H1 (cell line): ENCODE data around the gene TAS1R3.

Experiments used
- CEBPB ChIP-seq: IDR thresholded peaks from 2 replicates; pipeline ENCODE4 v1.6.1; 2012; ENCODE audit warnings: low read depth, low read length
- CHD1 ChIP-seq: IDR thresholded peaks from 2 replicates; pipeline ENCODE4 v1.6.1; 2012; ENCODE audit warnings: low read depth, low read length, improper control_type of control experiment
- CTCF ChIP-seq, 3 experiments: IDR thresholded peaks; 1 replicate in 2 of 3; 2 replicates in 1 of 3; pipeline versions ENCODE4 v1.5.1 to v1.6.1; 2011; ENCODE audit warnings: low read length in 3 of 3, mild to moderate bottlenecking in 3 of 3, inconsistent platforms in 2 of 3, low read depth in 1 of 3, moderate library complexity in 1 of 3; ENCODE audit not compliant: insufficient read depth in 1 of 3; ENCODE audit errors: control extremely low read depth in 1 of 3
- EGR1 ChIP-seq: IDR thresholded peaks from 2 replicates; pipeline ENCODE4 v1.6.1; 2011; ENCODE audit warnings: low read depth, low read length, borderline replicate concordance
- EZH2 ChIP-seq: fragments of 200-600 bp; sonication (generic); IDR thresholded peaks from 2 replicates; pipeline ENCODE4 v1.7.1; 2012; ENCODE audit warnings: low read depth, mild to moderate bottlenecking, moderate library complexity, low read length, inconsistent platforms; ENCODE audit not compliant: severe bottlenecking
- GABPA ChIP-seq: IDR thresholded peaks from 2 replicates; pipeline ENCODE4 v1.6.1; 2011; ENCODE audit warnings: mild to moderate bottlenecking, low read length, moderate library complexity, borderline replicate concordance; ENCODE audit not compliant: insufficient read depth
- NRF1 ChIP-seq: IDR thresholded peaks from 2 replicates; pipeline ENCODE4 v1.6.1; 2011; ENCODE audit warnings: mild to moderate bottlenecking, low read depth, low read length, improper control_type of control experiment
- POLR2A ChIP-seq, 2 experiments: IDR thresholded peaks; 1 replicate in 1 of 2; 2 replicates in 1 of 2; pipeline ENCODE4 v1.6.1; 2011; ENCODE audit warnings: low read depth in 2 of 2, low read length in 2 of 2, mild to moderate bottlenecking in 2 of 2; ENCODE audit errors: control extremely low read depth in 1 of 2
- RFX5 ChIP-seq: IDR thresholded peaks from 2 replicates; pipeline ENCODE4 v1.6.1; 2011; ENCODE audit warnings: low read depth, low read length, improper control_type of control experiment, borderline replicate concordance
- TEAD4 ChIP-seq: IDR thresholded peaks from 2 replicates; pipeline ENCODE4 v1.6.1; 2012; ENCODE audit warnings: low read depth, low read length, inconsistent platforms, mixed read lengths
- TF ChIP-seq, protein P1 (sequence below): fragments of 300-600 bp; sonication (generic); IDR thresholded peaks from 2 replicates; pipeline ENCODE4 v1.7.1; 2012; ENCODE audit warnings: low read length, moderate library complexity, mild to moderate bottlenecking, inconsistent platforms; ENCODE audit not compliant: insufficient replicate concordance

DNA sequence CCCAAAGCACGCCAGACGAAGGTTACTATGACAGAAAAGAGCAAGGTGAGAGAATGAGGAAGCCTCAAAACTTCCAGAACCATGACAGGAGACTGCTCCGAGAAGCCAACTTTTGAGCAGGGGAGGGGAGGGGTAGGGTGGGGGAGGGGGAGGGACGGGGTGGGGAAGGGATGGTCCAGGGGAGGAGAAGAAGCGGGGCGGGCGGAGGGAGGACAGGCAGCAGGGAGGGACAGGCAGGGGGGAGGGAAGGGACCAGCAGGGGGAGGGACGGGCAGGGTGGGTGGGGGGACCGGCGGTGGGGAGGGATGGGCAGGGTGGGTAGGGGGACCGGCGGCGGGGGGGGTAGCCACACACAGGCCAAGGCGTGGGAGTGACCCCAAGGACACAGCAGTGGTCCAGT lies 8.7 kb upstream of the TAS1R3 start:
- no peak for TF ChIP-seq NRF1
- no peak for TF ChIP-seq TEAD4
- TF ChIP-seq, protein P1, sequence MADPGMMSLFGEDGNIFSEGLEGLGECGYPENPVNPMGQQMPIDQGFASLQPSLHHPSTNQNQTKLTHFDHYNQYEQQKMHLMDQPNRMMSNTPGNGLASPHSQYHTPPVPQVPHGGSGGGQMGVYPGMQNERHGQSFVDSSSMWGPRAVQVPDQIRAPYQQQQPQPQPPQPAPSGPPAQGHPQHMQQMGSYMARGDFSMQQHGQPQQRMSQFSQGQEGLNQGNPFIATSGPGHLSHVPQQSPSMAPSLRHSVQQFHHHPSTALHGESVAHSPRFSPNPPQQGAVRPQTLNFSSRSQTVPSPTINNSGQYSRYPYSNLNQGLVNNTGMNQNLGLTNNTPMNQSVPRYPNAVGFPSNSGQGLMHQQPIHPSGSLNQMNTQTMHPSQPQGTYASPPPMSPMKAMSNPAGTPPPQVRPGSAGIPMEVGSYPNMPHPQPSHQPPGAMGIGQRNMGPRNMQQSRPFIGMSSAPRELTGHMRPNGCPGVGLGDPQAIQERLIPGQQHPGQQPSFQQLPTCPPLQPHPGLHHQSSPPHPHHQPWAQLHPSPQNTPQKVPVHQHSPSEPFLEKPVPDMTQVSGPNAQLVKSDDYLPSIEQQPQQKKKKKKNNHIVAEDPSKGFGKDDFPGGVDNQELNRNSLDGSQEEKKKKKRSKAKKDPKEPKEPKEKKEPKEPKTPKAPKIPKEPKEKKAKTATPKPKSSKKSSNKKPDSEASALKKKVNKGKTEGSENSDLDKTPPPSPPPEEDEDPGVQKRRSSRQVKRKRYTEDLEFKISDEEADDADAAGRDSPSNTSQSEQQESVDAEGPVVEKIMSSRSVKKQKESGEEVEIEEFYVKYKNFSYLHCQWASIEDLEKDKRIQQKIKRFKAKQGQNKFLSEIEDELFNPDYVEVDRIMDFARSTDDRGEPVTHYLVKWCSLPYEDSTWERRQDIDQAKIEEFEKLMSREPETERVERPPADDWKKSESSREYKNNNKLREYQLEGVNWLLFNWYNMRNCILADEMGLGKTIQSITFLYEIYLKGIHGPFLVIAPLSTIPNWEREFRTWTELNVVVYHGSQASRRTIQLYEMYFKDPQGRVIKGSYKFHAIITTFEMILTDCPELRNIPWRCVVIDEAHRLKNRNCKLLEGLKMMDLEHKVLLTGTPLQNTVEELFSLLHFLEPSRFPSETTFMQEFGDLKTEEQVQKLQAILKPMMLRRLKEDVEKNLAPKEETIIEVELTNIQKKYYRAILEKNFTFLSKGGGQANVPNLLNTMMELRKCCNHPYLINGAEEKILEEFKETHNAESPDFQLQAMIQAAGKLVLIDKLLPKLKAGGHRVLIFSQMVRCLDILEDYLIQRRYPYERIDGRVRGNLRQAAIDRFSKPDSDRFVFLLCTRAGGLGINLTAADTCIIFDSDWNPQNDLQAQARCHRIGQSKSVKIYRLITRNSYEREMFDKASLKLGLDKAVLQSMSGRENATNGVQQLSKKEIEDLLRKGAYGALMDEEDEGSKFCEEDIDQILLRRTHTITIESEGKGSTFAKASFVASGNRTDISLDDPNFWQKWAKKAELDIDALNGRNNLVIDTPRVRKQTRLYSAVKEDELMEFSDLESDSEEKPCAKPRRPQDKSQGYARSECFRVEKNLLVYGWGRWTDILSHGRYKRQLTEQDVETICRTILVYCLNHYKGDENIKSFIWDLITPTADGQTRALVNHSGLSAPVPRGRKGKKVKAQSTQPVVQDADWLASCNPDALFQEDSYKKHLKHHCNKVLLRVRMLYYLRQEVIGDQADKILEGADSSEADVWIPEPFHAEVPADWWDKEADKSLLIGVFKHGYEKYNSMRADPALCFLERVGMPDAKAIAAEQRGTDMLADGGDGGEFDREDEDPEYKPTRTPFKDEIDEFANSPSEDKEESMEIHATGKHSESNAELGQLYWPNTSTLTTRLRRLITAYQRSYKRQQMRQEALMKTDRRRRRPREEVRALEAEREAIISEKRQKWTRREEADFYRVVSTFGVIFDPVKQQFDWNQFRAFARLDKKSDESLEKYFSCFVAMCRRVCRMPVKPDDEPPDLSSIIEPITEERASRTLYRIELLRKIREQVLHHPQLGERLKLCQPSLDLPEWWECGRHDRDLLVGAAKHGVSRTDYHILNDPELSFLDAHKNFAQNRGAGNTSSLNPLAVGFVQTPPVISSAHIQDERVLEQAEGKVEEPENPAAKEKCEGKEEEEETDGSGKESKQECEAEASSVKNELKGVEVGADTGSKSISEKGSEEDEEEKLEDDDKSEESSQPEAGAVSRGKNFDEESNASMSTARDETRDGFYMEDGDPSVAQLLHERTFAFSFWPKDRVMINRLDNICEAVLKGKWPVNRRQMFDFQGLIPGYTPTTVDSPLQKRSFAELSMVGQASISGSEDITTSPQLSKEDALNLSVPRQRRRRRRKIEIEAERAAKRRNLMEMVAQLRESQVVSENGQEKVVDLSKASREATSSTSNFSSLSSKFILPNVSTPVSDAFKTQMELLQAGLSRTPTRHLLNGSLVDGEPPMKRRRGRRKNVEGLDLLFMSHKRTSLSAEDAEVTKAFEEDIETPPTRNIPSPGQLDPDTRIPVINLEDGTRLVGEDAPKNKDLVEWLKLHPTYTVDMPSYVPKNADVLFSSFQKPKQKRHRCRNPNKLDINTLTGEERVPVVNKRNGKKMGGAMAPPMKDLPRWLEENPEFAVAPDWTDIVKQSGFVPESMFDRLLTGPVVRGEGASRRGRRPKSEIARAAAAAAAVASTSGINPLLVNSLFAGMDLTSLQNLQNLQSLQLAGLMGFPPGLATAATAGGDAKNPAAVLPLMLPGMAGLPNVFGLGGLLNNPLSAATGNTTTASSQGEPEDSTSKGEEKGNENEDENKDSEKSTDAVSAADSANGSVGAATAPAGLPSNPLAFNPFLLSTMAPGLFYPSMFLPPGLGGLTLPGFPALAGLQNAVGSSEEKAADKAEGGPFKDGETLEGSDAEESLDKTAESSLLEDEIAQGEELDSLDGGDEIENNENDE: no peak
- no peak for TF ChIP-seq GABPA
- TF ChIP-seq POLR2A (IDR thresholded peaks at IDR 0.05; ENCODE audit: control extremely low read depth in 1 of 2, low read depth in 2 of 2, low read length in 2 of 2): no peak
- TF ChIP-seq EGR1: no peak
- no peak for TF ChIP-seq CTCF (IDR thresholded peaks at IDR 0.05; ENCODE audit: control extremely low read depth in 1 of 3, insufficient read depth in 1 of 3, low read depth in 1 of 3, low read length in 3 of 3)
- no peak for TF ChIP-seq RFX5
- TF ChIP-seq EZH2: no peak
- no peak for TF ChIP-seq CHD1
- no peak for TF ChIP-seq CEBPB
